ENCODE measurements around the gene LRRC74B.

DNA sequence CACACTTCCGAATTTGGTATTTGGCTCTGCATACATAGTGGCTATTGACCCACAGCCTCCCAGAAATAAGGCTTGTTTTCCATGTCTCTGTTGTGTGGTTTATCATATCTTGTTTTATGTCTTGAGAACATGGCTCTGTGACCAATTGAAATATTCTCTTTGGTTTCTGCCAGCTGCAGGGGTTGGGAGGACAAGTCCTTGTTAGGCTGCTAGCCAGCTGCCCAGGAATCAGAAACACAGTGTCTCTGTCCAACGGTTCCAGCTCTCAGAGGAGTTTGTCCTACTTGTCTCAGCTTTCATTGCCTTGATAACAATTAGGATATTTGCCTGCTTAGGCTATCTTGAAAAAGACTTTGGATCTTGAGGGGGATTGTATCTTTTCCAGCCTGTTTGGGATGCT lies 7.3 kb upstream of the LRRC74B start:
- TF ChIP-seq CEBPB (IDR thresholded peaks at IDR 0.05; ENCODE audit: low read depth, low read length): no peak
- no peak for TF ChIP-seq RAD21 (IDR thresholded peaks at IDR 0.05; ENCODE audit: low read length)
- TF ChIP-seq CTCF (conservative IDR thresholded peaks at IDR 0.05; ENCODE audit: low read depth, low read length): no peak
- TF ChIP-seq, protein P1, sequence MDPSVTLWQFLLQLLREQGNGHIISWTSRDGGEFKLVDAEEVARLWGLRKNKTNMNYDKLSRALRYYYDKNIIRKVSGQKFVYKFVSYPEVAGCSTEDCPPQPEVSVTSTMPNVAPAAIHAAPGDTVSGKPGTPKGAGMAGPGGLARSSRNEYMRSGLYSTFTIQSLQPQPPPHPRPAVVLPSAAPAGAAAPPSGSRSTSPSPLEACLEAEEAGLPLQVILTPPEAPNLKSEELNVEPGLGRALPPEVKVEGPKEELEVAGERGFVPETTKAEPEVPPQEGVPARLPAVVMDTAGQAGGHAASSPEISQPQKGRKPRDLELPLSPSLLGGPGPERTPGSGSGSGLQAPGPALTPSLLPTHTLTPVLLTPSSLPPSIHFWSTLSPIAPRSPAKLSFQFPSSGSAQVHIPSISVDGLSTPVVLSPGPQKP (IDR thresholded peaks at IDR 0.05; ENCODE audit: borderline replicate concordance, low read depth, low read length): no peak
- TF ChIP-seq NFE2L2 (IDR thresholded peaks at IDR 0.05; ENCODE audit: low read depth, low read length): no peak
- TF ChIP-seq SMC3 (IDR thresholded peaks at IDR 0.05; ENCODE audit: low read depth, low read length): no peak
- no peak for TF ChIP-seq BHLHE40 (IDR thresholded peaks at IDR 0.05; ENCODE audit: low read depth, low read length)
- no peak for TF ChIP-seq RCOR1 (IDR thresholded peaks at IDR 0.05; ENCODE audit: insufficient replicate concordance, low read length)
- no peak for TF ChIP-seq USF2 (IDR thresholded peaks at IDR 0.05; ENCODE audit: low read depth, low read length)
- no peak for TF ChIP-seq POLR2A (IDR thresholded peaks at IDR 0.05; ENCODE audit: low read depth, low read length)
- TF ChIP-seq RFX5 (IDR thresholded peaks at IDR 0.05; ENCODE audit: low read depth, low read length): no peak
- TF ChIP-seq MXI1 (IDR thresholded peaks at IDR 0.05; ENCODE audit: borderline replicate concordance, low read depth, low read length): no peak
- no peak for TF ChIP-seq CHD1 (IDR thresholded peaks at IDR 0.05; ENCODE audit: low read depth, low read length)

Data from IMR-90 (cell line).